Measurements from ENCODE around the gene WIPI1. TPM values are rescaled to one million over a fixed set of nuclear protein-coding genes. Genes with fewer than 3 reads are reported as not detected.

WIPI1 gene
- total RNA-seq, 1 donor from 2014 or later = 37.3 TPM

DNA sequence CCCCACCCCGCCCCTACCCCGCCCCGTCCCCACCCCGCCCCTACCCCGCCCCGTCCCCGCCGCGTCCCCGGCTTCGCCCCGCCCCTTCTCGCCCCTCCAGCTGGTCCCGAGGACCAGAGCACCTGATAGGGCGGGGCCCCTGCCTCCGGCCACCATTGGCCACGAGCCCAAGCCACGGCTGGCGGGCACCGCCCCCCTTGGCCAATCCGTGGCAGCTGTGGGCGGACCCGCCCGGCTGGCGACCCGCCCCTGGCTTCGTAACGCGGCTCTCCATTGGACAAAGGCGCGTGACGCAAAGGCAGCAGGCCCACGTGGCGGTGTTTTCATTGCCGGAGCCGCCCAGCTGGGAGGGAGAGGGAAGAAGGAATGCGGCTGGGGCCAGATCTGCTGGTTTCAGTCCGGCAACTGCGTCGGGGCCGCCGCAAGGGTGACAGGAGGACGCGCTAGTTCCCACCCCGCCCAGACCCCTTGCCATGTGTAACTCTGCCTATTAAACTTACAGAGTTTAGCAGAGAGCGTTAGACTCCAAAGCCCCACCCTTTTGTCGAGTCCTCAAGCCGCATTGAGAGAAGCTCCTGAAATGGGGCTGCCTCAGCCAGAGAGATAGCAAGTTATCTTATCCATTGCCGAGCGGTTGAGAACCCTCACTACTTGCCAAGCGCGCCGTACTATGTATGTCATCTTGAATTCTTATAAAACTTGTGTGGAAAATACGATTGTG, 403 bp upstream of the WIPI1 start:
- Histone ChIP-seq H3K27ac (peak overlapping the region; percentile 96), H3K27me3 (no peaks in the 10 kb centered on the region), H3K9me3 (no peaks in the 10 kb centered on the region), H3K4me3 (peak overlapping the region; percentile 85), H3K36me3 (peaks cover 0 to 2% of the 10 kb centered on the region in 2 donors), H3K4me1 (peaks cover 32% of the 10 kb centered on the region)
- intact Hi-C loops (cut with DNase I) = loop anchor here (2.0 to 5.0 kb wide), 2 partner anchors 79 to 210 kb away; partner anchors contain the start of gene AMZ2
- peak; percentile 98 to 99 for DNase-seq (ENCODE audit: extremely low spot score in 2 of 2)
- TF ChIP-seq, protein P1, sequence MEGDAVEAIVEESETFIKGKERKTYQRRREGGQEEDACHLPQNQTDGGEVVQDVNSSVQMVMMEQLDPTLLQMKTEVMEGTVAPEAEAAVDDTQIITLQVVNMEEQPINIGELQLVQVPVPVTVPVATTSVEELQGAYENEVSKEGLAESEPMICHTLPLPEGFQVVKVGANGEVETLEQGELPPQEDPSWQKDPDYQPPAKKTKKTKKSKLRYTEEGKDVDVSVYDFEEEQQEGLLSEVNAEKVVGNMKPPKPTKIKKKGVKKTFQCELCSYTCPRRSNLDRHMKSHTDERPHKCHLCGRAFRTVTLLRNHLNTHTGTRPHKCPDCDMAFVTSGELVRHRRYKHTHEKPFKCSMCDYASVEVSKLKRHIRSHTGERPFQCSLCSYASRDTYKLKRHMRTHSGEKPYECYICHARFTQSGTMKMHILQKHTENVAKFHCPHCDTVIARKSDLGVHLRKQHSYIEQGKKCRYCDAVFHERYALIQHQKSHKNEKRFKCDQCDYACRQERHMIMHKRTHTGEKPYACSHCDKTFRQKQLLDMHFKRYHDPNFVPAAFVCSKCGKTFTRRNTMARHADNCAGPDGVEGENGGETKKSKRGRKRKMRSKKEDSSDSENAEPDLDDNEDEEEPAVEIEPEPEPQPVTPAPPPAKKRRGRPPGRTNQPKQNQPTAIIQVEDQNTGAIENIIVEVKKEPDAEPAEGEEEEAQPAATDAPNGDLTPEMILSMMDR (IDR thresholded peaks at IDR 0.05) = no peak
- TF ChIP-seq POLR2A (IDR thresholded peaks at IDR 0.05) = peak; percentile 90 to 98
- TF ChIP-seq POLR2AphosphoS5 (IDR thresholded peaks at IDR 0.05; ENCODE audit: insufficient read depth in 1 of 2, low read depth in 1 of 2) = peak; percentile 95 to 98

DNA sequence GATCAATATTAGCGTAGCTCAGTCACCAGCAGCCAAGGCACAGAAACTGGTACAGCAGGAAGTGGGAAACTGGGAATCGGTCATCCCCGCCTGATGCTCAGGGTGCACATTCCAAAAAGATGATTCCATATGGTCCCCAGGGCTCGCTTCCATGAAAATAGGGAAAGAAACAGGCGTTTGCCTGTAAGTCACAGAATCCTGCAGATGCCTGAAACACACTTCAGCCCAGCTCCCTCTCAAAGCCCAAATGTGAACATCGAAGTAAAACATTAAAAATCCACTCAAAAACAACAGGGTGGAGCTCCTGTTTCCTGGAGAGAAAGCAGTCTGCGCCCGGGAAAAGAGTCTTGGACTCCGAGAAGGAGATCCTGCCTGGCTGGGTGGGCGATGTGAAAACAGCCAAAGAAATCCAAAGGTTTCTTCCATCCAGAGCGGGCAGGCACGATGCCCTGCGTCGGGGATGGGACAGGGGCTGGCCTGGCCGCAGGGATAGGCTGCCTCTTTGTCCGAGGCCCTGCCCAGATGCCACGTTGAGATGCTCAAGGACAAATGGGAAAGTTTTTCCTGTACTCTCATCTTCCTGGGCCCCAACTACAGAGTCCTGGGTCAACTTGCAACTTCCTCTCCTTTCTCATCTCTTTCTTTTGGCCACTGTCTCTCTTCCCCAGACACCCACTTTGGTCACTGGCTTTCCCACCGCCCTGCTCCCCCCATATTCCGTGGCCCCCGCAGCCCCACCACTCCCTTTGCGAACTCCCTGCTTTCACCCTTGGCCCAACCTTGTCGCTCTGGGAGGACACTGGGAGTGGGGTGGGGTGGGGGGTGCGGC, 743 bp downstream of the WIPI1 start:
- intact Hi-C loops (cut with DNase I) = loop anchor here (2.0 to 5.0 kb wide), 2 partner anchors 78 to 209 kb away; partner anchors contain the start of gene AMZ2
- DNase-seq (ENCODE audit: extremely low spot score in 2 of 2) = no peak
- Histone ChIP-seq H3K27me3 (no peaks in the 10 kb centered on the region), H3K9me3 (no peaks in the 10 kb centered on the region), H3K4me1 (peaks cover 30% of the 10 kb centered on the region), H3K27ac (peak overlapping the region; percentile 96), H3K4me3 (peak overlapping the region; percentile 85), H3K36me3 (peaks cover 0 to 10% of the 10 kb centered on the region in 2 donors)
- TF ChIP-seq, protein P1 (IDR thresholded peaks at IDR 0.05) = no peak
- TF ChIP-seq POLR2A (IDR thresholded peaks at IDR 0.05) (peak in 1 of 2 donors; percentile 55), POLR2AphosphoS5 (IDR thresholded peaks at IDR 0.05; ENCODE audit: insufficient read depth in 1 of 2, low read depth in 1 of 2) (peak in 1 of 2 donors; percentile 88)

DNA sequence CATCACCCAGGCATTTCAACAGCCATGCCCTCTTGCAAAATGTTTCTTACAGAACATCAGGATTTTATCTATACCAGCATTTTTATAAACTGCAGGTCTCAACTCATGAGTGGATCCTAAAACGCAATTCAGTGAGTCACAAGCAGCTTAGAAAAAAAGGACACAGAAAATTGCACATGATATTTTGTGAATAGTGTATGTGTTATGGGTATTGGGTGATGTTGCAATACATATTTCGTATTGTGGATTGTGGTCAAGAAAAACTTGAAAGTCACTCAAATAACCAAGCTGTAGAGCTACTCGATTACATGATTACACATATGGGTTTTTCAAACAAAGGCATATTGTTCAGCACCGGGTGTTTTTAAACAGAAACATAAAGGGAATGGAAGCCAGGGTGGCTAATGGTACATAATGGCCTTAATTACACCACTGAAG, 1.4 kb downstream of the WIPI1 start:
- TF ChIP-seq POLR2A (IDR thresholded peaks at IDR 0.05) = no peak
- peak in 1 of 2 donors; percentile 30 for TF ChIP-seq POLR2AphosphoS5 (IDR thresholded peaks at IDR 0.05; ENCODE audit: insufficient read depth in 1 of 2, low read depth in 1 of 2)
- TF ChIP-seq, protein P1 (IDR thresholded peaks at IDR 0.05) = no peak
- Histone ChIP-seq H3K4me1 (peaks cover 30% of the 10 kb centered on the region), H3K4me3 (peak overlapping the region; percentile 85), H3K27me3 (no peaks in the 10 kb centered on the region), H3K36me3 (peaks cover 0 to 15% of the 10 kb centered on the region in 2 donors), H3K27ac (peak overlapping the region; percentile 96), H3K9me3 (no peaks in the 10 kb centered on the region)
- no peak for DNase-seq (ENCODE audit: extremely low spot score in 2 of 2)
- intact Hi-C loops (cut with DNase I) = loop anchor here (2.0 to 5.0 kb wide), 2 partner anchors 77 to 209 kb away; partner anchors contain the start of gene AMZ2

DNA sequence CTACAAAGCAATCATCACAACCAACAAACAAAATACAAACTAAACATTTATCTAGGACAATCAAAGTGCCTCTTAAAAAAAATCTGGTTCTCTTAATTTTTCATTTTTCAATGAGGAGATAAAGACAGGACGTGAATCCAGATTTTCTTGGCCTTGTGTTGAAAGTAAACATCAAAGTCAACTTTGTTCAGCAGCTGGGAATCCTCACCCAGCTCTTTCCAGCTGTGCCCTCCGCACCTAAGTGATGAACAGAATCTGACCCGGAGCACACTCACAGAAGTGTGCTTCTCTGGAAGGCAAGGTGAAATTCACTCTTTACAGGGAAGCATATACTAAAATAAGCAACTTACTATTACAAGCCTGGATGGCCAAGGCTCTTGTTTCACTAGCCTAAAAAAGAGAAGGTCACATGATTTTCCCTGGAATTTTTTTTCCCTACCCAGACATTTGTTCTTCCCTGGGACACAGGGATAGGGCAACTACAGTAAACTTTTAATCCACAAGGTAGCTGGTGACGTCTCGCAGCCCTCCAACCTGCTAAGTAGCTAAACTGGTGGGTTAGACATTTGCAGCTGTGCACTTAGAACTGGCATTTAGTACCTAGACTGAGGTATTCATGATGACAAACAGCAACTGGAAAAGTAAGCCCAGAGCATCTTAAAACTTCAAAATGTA, 3.2 kb downstream of the WIPI1 start:
- H3K4me3 ChIP-seq = no peak overlapping the region
- no peaks in the 10 kb centered on the region for H3K27me3 ChIP-seq
- H3K4me1 ChIP-seq = peaks cover 30% of the 10 kb centered on the region
- no peak for DNase-seq (ENCODE audit: extremely low spot score in 2 of 2)
- H3K27ac ChIP-seq = no peak overlapping the region
- intact Hi-C loops (cut with DNase I) = no loop called here
- H3K36me3 ChIP-seq = peaks cover 0 to 33% of the 10 kb centered on the region in 2 donors
- H3K9me3 ChIP-seq = no peaks in the 10 kb centered on the region
- no peak for TF ChIP-seq POLR2A (IDR thresholded peaks at IDR 0.05)
- TF ChIP-seq, protein P1 (IDR thresholded peaks at IDR 0.05) = no peak
- no peak for TF ChIP-seq POLR2AphosphoS5 (IDR thresholded peaks at IDR 0.05; ENCODE audit: insufficient read depth in 1 of 2, low read depth in 1 of 2)
